ENCODE results near the gene COL4A2.

COL4A2 gene

GRCh38 chr13:110495376-110495775 is 188.3 kb downstream of the COL4A2 start:
- no peaks in the 10 kb centered on the region for H3K36me3 ChIP-seq (replicated peaks; ENCODE audit: insufficient read depth, low read length)
- no peak overlapping the region for H3K9ac ChIP-seq (ENCODE audit: low read length)

GRCh38 chr13:110495881-110496280 is 188.8 kb downstream of the COL4A2 start:
- no peak for DNase-seq
- Histone ChIP-seq H3K36me3 (replicated peaks; ENCODE audit: insufficient read depth, low read length) (no peaks in the 10 kb centered on the region), H3K4me1 (ENCODE audit: low read length) (no peaks in the 10 kb centered on the region), H3K27ac (ENCODE audit: low read length) (no peak overlapping the region), H3K4me2 (ENCODE audit: low read depth, low read length) (no peak overlapping the region), H3K9me2 (replicated peaks; ENCODE audit: insufficient read depth, low read length) (no peaks in the 10 kb centered on the region), H3F3A (ENCODE audit: insufficient read depth, low read length) (no peaks in the 10 kb centered on the region), H4K20me1 (ENCODE audit: insufficient read depth, low read length) (no peaks in the 10 kb centered on the region), H3K9me3 (replicated peaks; ENCODE audit: insufficient read depth, low read length) (no peaks in the 10 kb centered on the region), H3K9ac (ENCODE audit: low read length) (no peak overlapping the region), H2AFZ (ENCODE audit: low read length) (no peak overlapping the region), H3K79me2 (ENCODE audit: low read length) (no peaks in the 10 kb centered on the region), H3K27me3 (replicated peaks; ENCODE audit: insufficient read depth, low read length) (no peaks in the 10 kb centered on the region), H3K4me3 (ENCODE audit: low read length) (no peak overlapping the region)
- TF ChIP-seq EZH2phosphoT487 (IDR thresholded peaks at IDR 0.05; ENCODE audit: low read length) (no peak), EZH2 (optimal IDR thresholded peaks at IDR 0.05; ENCODE audit: low read depth, low read length) (no peak), CTCF (IDR thresholded peaks at IDR 0.05; ENCODE audit: low read length) (no peak)

More at GRCh38 chr13:110495376-110495775, 188.3 kb downstream of the COL4A2 start:
- no peak for DNase-seq
- no peak overlapping the region for H3K4me2 ChIP-seq (ENCODE audit: low read depth, low read length)
- no peak overlapping the region for H3K4me3 ChIP-seq (ENCODE audit: low read length)
- no peaks in the 10 kb centered on the region for H3F3A ChIP-seq (ENCODE audit: insufficient read depth, low read length)
- no peaks in the 10 kb centered on the region for H3K4me1 ChIP-seq (ENCODE audit: low read length)
- H4K20me1 ChIP-seq (ENCODE audit: insufficient read depth, low read length), result no peaks in the 10 kb centered on the region
- no peak overlapping the region for H3K27ac ChIP-seq (ENCODE audit: low read length)
- no peak overlapping the region for H2AFZ ChIP-seq (ENCODE audit: low read length)
- TF ChIP-seq EZH2 (optimal IDR thresholded peaks at IDR 0.05; ENCODE audit: low read depth, low read length), result no peak
- no peak for TF ChIP-seq CTCF (IDR thresholded peaks at IDR 0.05; ENCODE audit: low read length)
- TF ChIP-seq EZH2phosphoT487 (IDR thresholded peaks at IDR 0.05; ENCODE audit: low read length), result no peak
- no peaks in the 10 kb centered on the region for H3K9me3 ChIP-seq (replicated peaks; ENCODE audit: insufficient read depth, low read length)
- no peaks in the 10 kb centered on the region for H3K27me3 ChIP-seq (replicated peaks; ENCODE audit: insufficient read depth, low read length)
- H3K79me2 ChIP-seq (ENCODE audit: low read length), result no peaks in the 10 kb centered on the region
- H3K9me2 ChIP-seq (replicated peaks; ENCODE audit: insufficient read depth, low read length), result no peaks in the 10 kb centered on the region

- Histone ChIP-seq H3K4me3 (ENCODE audit: low read length) (no peak overlapping the region), H3K9ac (ENCODE audit: low read length) (no peak overlapping the region), H3F3A (ENCODE audit: insufficient read depth, low read length) (no peaks in the 10 kb centered on the region), H3K9me2 (replicated peaks; ENCODE audit: insufficient read depth, low read length) (no peaks in the 10 kb centered on the region), H3K4me1 (ENCODE audit: low read length) (no peaks in the 10 kb centered on the region), H2AFZ (ENCODE audit: low read length) (no peak overlapping the region), H3K79me2 (ENCODE audit: low read length) (no peaks in the 10 kb centered on the region), H3K4me2 (ENCODE audit: low read depth, low read length) (no peak overlapping the region), H4K20me1 (ENCODE audit: insufficient read depth, low read length) (no peaks in the 10 kb centered on the region), H3K36me3 (replicated peaks; ENCODE audit: insufficient read depth, low read length) (no peaks in the 10 kb centered on the region), H3K27me3 (replicated peaks; ENCODE audit: insufficient read depth, low read length) (no peaks in the 10 kb centered on the region), H3K27ac (ENCODE audit: low read length) (no peak overlapping the region), H3K9me3 (replicated peaks; ENCODE audit: insufficient read depth, low read length) (no peaks in the 10 kb centered on the region)
- no peak for DNase-seq
- TF ChIP-seq EZH2phosphoT487 (IDR thresholded peaks at IDR 0.05; ENCODE audit: low read length) (no peak), CTCF (IDR thresholded peaks at IDR 0.05; ENCODE audit: low read length) (no peak), EZH2 (optimal IDR thresholded peaks at IDR 0.05; ENCODE audit: low read depth, low read length) (no peak)
Measured at GRCh38 chr13:110496281-110496680, 189.2 kb downstream of the COL4A2 start.

Measured in MM.1S (cell line).